ENCODE measurements around the gene SERPINI1. TPM values are rescaled to one million over a fixed set of nuclear protein-coding genes. Genes with fewer than 3 reads are reported as not detected.

The SERPINI1 gene
- total and polyA plus RNA-seq, 2 of the 8 experiments (the other 6 are each of a cell fraction or from before 2014, with no cell fraction given) = 5.3 to 9.9 TPM

GRCh38 chr3:167723872-167724271 lies 11.6 kb upstream of the SERPINI1 start (continued):
- TF ChIP-seq NRF1 (IDR thresholded peaks at IDR 0.05; ENCODE audit: low read depth, low read length) (no peak), PHF8 (conservative IDR thresholded peaks at IDR 0.05; ENCODE audit: low read depth, low read length) (no peak), TCF12 (IDR thresholded peaks at IDR 0.05; ENCODE audit: low read depth, low read length) (no peak), ZNF274 (IDR thresholded peaks at IDR 0.05; ENCODE audit: borderline replicate concordance, extremely low read depth, low read length) (no peak), CHD1 (IDR thresholded peaks at IDR 0.05; ENCODE audit: low read depth, low read length) (no peak)

Data from H1 (cell line).